GM18520 (cell line): ENCODE measurements around the gene CEBPE.

ENCODE experiments used
- ATAC-seq: cut with Tn5 transposase; IDR thresholded peaks from one replicate; pipeline ENCODE4 v1.9.1; 2021; ENCODE audit not compliant: unreplicated experiment

The CEBPE gene

DNA sequence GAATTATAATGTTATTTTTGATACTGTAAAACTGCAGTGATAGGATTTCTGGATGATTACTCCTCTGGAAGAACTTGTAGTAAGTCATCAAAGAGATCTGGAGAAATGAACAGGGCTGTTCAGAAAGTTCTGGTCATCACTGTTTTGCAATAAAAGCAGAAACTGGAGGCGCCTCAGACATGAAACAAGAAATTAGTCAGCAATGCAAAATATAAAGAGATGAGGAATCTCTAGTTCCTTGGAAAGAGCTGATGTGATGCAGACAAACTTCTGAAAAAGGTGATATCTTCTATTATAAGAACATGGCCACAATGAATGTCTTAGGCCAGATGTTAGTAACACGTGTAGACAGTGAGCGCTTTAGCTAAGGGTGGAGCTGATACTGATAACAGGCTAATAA lies 33.6 kb downstream of the CEBPE start:
- no peak for ATAC-seq

GRCh38 chr14:23080474-23080873 lies 38.6 kb downstream of the CEBPE start:
- no peak for ATAC-seq

- ATAC-seq, result no peak
Measured at GRCh38 chr14:23079716-23080115, 39.3 kb downstream of the CEBPE start.

- ATAC-seq, result no peak
Measured at GRCh38 chr14:23078692-23079116, 40.4 kb downstream of the CEBPE start.

DNA sequence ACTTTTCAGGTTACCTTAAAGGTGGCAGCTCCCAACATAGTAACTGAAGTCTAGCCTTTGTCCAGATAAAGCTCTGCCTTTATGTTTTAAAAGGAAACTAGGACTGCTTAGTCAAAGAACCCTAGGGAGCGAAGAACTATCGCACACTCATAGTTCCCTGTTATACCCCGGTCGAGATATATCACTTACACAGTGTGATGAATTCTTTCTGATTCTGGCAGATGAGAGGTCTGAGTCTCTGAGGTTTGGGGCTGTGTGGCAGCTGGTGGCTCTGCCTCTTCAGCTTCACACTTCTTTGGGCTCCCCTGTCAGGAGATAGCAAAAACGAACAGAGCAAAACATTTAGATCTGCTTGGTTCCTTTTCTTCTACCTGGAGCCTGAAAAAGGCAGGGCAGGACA lies 41.1 kb downstream of the CEBPE start:
- no peak for ATAC-seq

- ATAC-seq, result no peak
Measured at GRCh38 chr14:23076785-23077408, 42.2 kb downstream of the CEBPE start.

DNA sequence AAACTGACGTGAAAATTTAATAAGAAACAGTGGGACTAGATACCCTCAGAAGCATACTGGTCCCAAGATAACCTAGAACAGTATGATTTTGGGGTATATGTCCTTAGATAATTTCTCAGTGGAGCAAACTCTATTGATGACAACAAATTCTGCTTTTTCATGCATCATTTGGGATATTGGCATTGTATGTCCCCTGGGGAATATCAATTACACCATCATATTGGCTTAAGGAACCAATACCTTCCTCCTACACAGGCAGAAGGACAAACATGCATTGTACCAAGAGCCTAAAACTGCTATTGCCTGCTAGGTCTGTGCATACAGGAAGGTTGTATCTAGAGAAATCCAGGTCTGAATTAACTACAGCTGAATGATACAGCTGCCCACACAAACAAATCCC lies 44.1 kb downstream of the CEBPE start:
- ATAC-seq, result no peak

GRCh38 chr14:23071921-23072539 lies 47.0 kb downstream of the CEBPE start:
- ATAC-seq, result no peak

GRCh38 chr14:23071244-23071920 lies 47.7 kb downstream of the CEBPE start:
- ATAC-seq, result peak; percentile 69

- ATAC-seq, result no peak
Measured at GRCh38 chr14:23070262-23071129, 48.6 kb downstream of the CEBPE start.

DNA sequence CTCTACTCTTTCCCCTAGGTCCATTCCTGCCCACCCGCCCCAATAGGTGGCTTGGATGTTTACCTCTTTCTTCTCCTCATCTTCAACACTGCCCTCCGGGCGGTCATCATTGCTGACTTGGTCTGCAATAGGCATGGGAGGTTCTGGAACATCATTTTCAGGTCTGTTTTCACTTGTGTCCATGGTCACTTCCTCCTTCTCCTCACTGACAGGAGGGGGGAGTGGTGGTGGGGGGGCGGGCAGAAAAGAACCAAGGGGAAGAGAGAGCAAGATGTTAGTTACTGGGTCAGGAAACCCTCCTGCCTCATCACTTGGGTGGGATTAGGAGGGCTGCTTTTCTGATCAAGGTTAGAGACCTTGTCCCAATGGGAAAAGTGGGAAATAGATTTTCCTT lies 49.6 kb downstream of the CEBPE start:
- no peak for ATAC-seq

GRCh38 chr14:23068789-23069412 lies 50.2 kb downstream of the CEBPE start:
- ATAC-seq, result peak; percentile 59

GRCh38 chr14:23067847-23068788 lies 50.9 kb downstream of the CEBPE start:
- ATAC-seq, result no peak
